ENCODE measurements around the gene XDH.

Gene XDH

DNA sequence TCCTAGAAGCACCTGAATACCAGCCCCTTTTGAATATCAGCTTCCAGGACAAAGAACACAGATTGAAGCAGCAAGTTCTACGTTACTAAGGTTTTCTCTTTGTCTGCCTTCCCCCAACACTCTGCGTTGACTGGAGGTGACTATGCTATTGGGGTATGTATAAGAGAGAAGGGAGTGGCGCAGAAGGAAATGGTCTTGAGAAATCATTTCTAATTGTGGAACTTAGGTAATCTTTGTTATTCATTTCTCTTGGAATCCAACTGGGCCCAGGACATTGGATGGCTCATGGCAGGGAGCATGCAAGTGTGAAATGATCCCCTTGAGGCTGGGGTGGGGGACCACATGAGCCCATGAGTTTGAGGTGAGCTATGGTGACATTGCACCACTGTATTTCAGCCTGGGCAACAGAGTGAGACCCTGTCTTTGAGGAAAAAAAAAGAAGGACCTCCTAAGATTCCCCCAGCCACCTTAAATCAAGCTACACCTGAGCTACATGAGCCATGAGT, 29.7 kb downstream of the XDH start:
- ChIA-PET POLR2A (ENCODE audit: low non-redundant PET) (interaction anchor here (0.5 kb wide), 1 partner anchor 45 kb away, joined by 3 read pairs; no protein-coding TSS in a partner anchor), CTCF (no interaction called here)
- TF ChIP-seq, protein P1, sequence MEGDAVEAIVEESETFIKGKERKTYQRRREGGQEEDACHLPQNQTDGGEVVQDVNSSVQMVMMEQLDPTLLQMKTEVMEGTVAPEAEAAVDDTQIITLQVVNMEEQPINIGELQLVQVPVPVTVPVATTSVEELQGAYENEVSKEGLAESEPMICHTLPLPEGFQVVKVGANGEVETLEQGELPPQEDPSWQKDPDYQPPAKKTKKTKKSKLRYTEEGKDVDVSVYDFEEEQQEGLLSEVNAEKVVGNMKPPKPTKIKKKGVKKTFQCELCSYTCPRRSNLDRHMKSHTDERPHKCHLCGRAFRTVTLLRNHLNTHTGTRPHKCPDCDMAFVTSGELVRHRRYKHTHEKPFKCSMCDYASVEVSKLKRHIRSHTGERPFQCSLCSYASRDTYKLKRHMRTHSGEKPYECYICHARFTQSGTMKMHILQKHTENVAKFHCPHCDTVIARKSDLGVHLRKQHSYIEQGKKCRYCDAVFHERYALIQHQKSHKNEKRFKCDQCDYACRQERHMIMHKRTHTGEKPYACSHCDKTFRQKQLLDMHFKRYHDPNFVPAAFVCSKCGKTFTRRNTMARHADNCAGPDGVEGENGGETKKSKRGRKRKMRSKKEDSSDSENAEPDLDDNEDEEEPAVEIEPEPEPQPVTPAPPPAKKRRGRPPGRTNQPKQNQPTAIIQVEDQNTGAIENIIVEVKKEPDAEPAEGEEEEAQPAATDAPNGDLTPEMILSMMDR (conservative IDR thresholded peaks at IDR 0.05; ENCODE audit: low read depth): no peak
- DNase-seq (ENCODE audit: low spot score): peak; percentile 91
- H3K27ac ChIP-seq: peak overlapping the region; percentile 95

DNA sequence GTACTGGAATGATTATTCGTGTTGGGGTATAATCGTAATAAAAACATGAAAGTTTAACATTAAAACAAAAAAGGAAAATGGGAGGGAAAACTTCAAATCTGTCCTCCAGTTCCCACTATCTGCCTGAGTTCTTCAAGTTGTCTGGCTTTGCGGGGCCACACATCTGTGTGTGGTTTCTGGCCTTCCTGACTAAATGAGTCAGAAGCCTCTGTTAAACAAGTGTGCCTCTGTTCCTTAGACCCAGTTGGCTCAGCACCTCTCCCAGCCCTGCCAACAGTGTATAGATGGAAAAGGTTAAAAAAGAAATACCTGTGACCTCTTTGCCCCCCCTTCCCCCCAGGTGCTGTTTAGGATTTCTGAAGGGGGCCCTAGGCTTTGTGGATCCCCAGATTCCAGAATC, 30.2 kb downstream of the XDH start:
- TF ChIP-seq, protein P1 (conservative IDR thresholded peaks at IDR 0.05; ENCODE audit: low read depth): no peak
- peak overlapping the region; percentile 95 for H3K27ac ChIP-seq
- peak; percentile 88 for DNase-seq (ENCODE audit: low spot score)
- POLR2A ChIA-PET (ENCODE audit: low non-redundant PET): interaction anchor here (0.5 kb wide), 1 partner anchor 45 kb away, joined by 3 read pairs; no protein-coding TSS in a partner anchor
- CTCF ChIA-PET: no interaction called here

DNA sequence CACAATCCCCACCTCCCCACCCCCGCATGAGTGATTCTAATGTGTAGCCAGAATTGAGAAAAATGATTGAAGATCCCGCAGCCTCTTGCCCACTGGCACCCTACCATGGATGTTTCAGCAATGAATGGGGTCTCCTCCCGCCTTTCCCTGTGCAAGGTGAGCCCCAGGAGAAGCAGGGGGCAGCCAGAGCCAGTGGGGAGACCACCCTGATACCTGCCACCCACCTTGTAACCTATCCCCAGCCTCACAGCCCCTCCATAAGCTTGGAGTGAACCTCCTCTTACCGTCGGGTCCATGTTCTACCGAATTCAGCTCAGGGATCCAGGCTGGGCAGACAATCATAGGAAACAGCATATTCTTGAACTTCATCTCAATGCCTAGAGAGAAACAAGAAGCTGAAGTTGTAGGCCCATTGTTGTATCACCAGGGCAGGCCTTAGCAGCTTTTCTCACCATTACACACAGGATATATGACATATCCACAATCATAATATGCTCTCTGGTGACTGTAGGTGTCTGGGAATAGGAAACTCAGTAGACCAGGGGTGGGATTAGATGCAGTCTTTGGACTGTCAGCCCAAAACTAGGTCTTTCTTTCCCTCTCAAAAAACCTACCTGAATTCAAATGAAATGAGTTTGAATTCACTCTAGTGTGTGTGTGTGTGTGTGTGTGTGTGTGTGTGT, 30.9 kb downstream of the XDH start:
- H3K27ac ChIP-seq: peak overlapping the region; percentile 95
- ChIA-PET CTCF (no interaction called here), POLR2A (ENCODE audit: low non-redundant PET) (no interaction called here)
- DNase-seq (ENCODE audit: low spot score): no peak
- TF ChIP-seq, protein P1 (conservative IDR thresholded peaks at IDR 0.05; ENCODE audit: low read depth): no peak

DNA sequence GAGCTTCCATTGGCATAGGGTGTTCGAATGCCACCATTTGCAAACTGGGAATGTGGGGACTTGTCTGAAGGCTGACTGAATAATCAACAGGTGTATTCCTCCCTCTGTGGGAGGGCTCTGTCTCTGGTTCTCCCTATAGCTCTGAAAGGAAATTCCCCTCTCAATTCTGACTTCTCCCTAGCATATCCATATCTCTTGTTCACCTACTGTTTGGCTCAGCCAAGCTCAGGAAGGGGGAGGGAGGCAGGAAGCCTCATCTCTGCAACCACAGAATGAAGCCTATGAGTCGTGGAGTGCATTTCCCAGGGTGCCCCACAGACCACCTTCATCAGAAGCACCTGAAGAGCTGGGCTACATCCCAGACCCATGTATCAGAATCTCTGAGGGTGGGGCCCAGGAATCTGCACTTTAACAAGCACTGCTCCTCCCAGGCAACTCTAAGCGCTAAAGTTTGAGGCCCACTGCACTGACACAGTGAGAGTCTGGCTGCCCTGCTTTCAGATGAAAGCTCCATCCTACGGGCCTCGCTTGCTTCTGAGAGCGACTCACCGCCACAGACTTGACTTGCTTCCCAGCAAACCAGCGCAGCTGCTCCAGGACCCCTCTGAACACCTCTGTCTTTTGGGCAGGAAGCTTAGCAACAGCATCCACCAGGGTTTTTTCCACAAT, 32.0 kb downstream of the XDH start:
- POLR2A ChIA-PET (ENCODE audit: low non-redundant PET): no interaction called here
- CTCF ChIA-PET: no interaction called here
- peak overlapping the region; percentile 95 for H3K27ac ChIP-seq
- DNase-seq (ENCODE audit: low spot score): no peak
- TF ChIP-seq, protein P1 (conservative IDR thresholded peaks at IDR 0.05; ENCODE audit: low read depth): no peak

DNA sequence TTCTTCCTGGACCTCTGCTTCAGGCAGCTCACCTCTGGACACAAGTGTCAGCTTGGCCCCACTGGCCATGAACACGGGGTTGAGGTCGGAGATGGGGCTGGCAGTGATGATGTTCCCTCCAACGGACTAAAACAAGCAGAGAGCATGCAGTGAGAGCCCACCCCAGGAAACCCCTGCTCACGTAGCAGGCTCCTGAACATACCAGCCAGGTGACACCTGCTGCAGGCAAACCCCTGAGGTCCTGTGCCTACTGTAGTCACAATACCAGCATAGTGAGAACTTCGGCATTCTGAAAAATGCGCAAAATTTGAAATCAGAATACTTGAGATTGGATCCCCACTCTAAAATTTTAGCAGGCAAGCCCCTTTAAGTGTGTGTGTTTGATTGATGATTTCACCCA, 32.9 kb downstream of the XDH start:
- DNase-seq (ENCODE audit: low spot score): no peak
- H3K27ac ChIP-seq: no peak overlapping the region
- ChIA-PET POLR2A (ENCODE audit: low non-redundant PET) (no interaction called here), CTCF (interaction anchor here (0.5 kb wide), 1 partner anchor 836 kb away, joined by 3 read pairs; no protein-coding TSS in a partner anchor)
- TF ChIP-seq, protein P1 (conservative IDR thresholded peaks at IDR 0.05; ENCODE audit: low read depth): no peak

DNA sequence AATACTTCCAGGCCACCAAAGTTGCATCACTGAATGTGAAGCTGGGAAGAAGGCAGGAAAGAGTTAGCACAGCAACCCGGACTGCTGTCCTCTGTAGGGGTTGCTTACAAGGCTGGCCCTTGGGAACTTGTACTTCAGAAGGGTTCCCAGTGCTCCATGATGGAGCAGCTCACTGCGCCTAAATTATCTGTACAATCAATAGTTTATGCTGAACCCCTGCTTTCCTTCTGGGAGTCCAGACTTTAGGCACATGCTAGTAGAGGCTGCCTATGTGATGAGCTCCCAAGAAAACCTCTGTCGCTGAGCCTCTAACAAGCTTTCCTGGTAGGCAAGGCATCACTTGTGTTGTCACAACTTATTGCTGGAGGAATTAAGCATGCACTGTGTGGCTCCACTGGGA, 34.3 kb downstream of the XDH start:
- TF ChIP-seq, protein P1 (conservative IDR thresholded peaks at IDR 0.05; ENCODE audit: low read depth): no peak
- H3K27ac ChIP-seq: no peak overlapping the region
- ChIA-PET POLR2A (ENCODE audit: low non-redundant PET) (no interaction called here), CTCF (no interaction called here)
- DNase-seq (ENCODE audit: low spot score): no peak
